ENCODE results near the gene TPTE. TPM values are rescaled to one million over a fixed set of nuclear protein-coding genes. Genes with fewer than 3 reads are reported as not detected.

Gene TPTE
- not detected in 2 replicates for total RNA-seq

DNA sequence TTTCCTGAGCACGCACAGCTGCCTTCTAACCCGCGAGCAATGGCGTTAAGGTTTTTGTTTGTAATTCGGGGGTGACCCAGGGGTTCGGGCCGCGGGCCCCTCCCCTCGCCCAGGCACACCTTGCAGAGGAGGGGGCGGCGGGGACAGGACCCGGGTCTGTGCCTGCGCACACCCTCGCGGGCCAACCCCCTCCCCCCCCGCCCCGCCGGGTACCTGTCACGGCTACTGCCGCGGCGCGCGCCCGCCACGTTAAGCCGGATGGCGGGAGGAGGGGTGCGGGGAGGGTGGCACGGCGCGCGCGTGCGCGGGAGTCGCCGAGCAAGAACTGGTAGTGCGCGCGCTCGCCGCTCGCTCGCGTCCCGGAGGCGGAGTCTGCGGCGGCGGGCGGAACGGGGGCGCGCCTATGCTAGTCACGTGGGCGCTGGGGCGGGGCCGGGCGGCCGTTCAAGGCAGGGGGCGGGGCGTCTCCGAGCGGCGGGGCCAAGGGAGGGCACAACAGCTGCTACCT lies at the start of gene TPTE:
Gene TPTE, plus strand, starts transcription at position 493 of the 508 bp plus-strand sequence. CDS start 17,141 bp downstream, outside the sequence.

Data from dermis lymphatic vessel endothelial cell (primary cell).